Lower leg skin (tissue), 3 donors: ENCODE measurements around the gene ZSCAN12.
"Not testable (repeated sequence)": the region's sequence is repeated elsewhere in the genome, so short reads cannot be mapped to it uniquely, and the experiment has no call there.

Experiments used
- CTCF ChIP-seq, 3 donors: fragments of 450-650 bp; IDR thresholded peaks; one replicate each; pipeline ENCODE4 v1.5.1; 2016; ENCODE audit warnings: antibody characterized with exemption in 3 of 3, mild to moderate bottlenecking in 3 of 3, moderate library complexity in 2 of 3
- POLR2A ChIP-seq, 2 donors: fragments of 450-650 bp; IDR thresholded peaks; one replicate each; pipeline ENCODE4 v1.6.1; 2016 to 2017; ENCODE audit warnings: antibody characterized with exemption in 2 of 2, mild to moderate bottlenecking in 1 of 2, moderate library complexity in 1 of 2

DNA sequence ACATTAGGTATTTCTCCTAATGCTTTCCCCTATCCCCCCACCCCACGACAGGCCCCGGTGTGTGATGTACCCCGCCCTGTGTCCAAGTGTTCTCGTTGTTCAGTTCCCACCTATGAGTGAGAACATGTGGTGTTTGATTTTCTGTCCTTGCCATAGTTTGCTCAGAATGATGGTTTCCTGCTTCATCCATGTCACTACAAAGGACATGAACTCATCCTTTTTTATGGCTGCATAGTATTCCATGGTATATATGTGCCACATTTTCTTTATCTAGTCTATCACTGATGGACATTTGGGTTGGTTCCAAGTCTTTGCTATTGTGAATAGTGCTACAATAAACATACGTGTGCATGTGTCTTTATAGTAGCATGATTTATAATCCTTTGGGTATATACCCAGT is 4.4 kb upstream of the ZSCAN12 start:
- not testable (repeated sequence) for TF ChIP-seq CTCF, POLR2A (IDR thresholded peaks at IDR 0.05)
